GM21723 (cell line): ENCODE measurements around the gene SLC9A5.

ENCODE experiments used
- ATAC-seq: cut with Tn5 transposase; IDR thresholded peaks from one replicate; pipeline ENCODE4 v1.9.1; 2021; ENCODE audit warnings: mild to moderate bottlenecking, moderate library complexity; ENCODE audit not compliant: unreplicated experiment

The SLC9A5 gene

GRCh38 chr16:67304020-67304419 is 55.2 kb downstream of the SLC9A5 start:
- no peak for ATAC-seq

GRCh38 chr16:67305216-67306071 is 56.7 kb downstream of the SLC9A5 start:
- ATAC-seq, result no peak

GRCh38 chr16:67310561-67310960 is 61.8 kb downstream of the SLC9A5 start:
- ATAC-seq, result no peak

- peak; percentile 73 for ATAC-seq
These were observed 63.1 kb downstream of the SLC9A5 start for GRCh38 chr16:67311607-67312488.

- no peak for ATAC-seq
These were observed 63.9 kb downstream of the SLC9A5 start for GRCh38 chr16:67312719-67313118.

GRCh38 chr16:67317853-67318252 is 69.1 kb downstream of the SLC9A5 start:
- no peak for ATAC-seq
